Stimulated activated CD8-positive, alpha-beta memory T cell treated with anti-CD3 and anti-CD28 coated beads, Interleukin-2, amount 100 ng/mL, for 48 hours (primary cell): ENCODE measurements around the gene ST6GALNAC3.
"Not testable (repeated sequence)": the region's sequence is repeated elsewhere in the genome, so short reads cannot be mapped to it uniquely, and the experiment has no call there.

Experiments used
- DNase-seq, 2 donors: peaks; one replicate each; pipeline ENCODE4 v3.0.0-alpha.2; 2020; ENCODE audit warnings: low read depth in 2 of 2

The ST6GALNAC3 gene

GRCh38 chr1:76073481-76073880 lies 1.1 kb upstream of the ST6GALNAC3 start:
- no peak for DNase-seq

- peak in 1 of 2 donors; percentile 4 for DNase-seq
Observed at GRCh38 chr1:76075188-76075489, 593 bp downstream of the ST6GALNAC3 start.

GRCh38 chr1:76075877-76076276 lies 1.3 kb downstream of the ST6GALNAC3 start:
- DNase-seq, result no peak

GRCh38 chr1:76079475-76080227 lies 5.1 kb downstream of the ST6GALNAC3 start:
- no peak for DNase-seq

- DNase-seq, result no peak
Observed at GRCh38 chr1:76080552-76081079, 6.1 kb downstream of the ST6GALNAC3 start.

GRCh38 chr1:76082062-76082461 lies 7.5 kb downstream of the ST6GALNAC3 start:
- no peak for DNase-seq

GRCh38 chr1:76083189-76083588 lies 8.6 kb downstream of the ST6GALNAC3 start:
- no peak for DNase-seq

GRCh38 chr1:76084029-76084627 lies 9.6 kb downstream of the ST6GALNAC3 start:
- DNase-seq, result no peak

- DNase-seq, result no peak
Observed at GRCh38 chr1:76084685-76085084, 10.1 kb downstream of the ST6GALNAC3 start.

GRCh38 chr1:76086109-76086508 lies 11.6 kb downstream of the ST6GALNAC3 start:
- DNase-seq, result no peak

GRCh38 chr1:76086597-76086996 lies 12.1 kb downstream of the ST6GALNAC3 start:
- no peak for DNase-seq

- DNase-seq, result no peak
Observed at GRCh38 chr1:76090283-76091203, 16.0 kb downstream of the ST6GALNAC3 start.

GRCh38 chr1:76092812-76093211 lies 18.3 kb downstream of the ST6GALNAC3 start:
- no peak for DNase-seq

GRCh38 chr1:76093522-76094312 lies 19.2 kb downstream of the ST6GALNAC3 start:
- DNase-seq, result no peak

- no peak for DNase-seq
Observed at GRCh38 chr1:76095802-76096201, 21.3 kb downstream of the ST6GALNAC3 start.

- DNase-seq, result not testable (repeated sequence)
Observed at GRCh38 chr1:76097064-76097463, 22.5 kb downstream of the ST6GALNAC3 start.

- DNase-seq, result no peak
Observed at GRCh38 chr1:76098845-76099244, 24.3 kb downstream of the ST6GALNAC3 start.

GRCh38 chr1:76101548-76101947 lies 27.0 kb downstream of the ST6GALNAC3 start:
- DNase-seq, result no peak

GRCh38 chr1:76102046-76102445 lies 27.5 kb downstream of the ST6GALNAC3 start:
- DNase-seq, result no peak

GRCh38 chr1:76103034-76103433 lies 28.5 kb downstream of the ST6GALNAC3 start:
- no peak for DNase-seq

- DNase-seq, result no peak
Observed at GRCh38 chr1:76105372-76105771, 30.8 kb downstream of the ST6GALNAC3 start.

- no peak for DNase-seq
Observed at GRCh38 chr1:76106251-76106650, 31.7 kb downstream of the ST6GALNAC3 start.
